HepG2 (cell line): ENCODE data around the gene ASIC3. TPM values are rescaled to one million over a fixed set of nuclear protein-coding genes. Genes with fewer than 3 reads are reported as not detected.
A peak's percentile ranks its signal among the peaks of the same experiment; 100 is the strongest.

Experiments
- ATAC-seq: fragments of 200-7000 bp; cut with Tn5 transposase; 3 replicates; pipeline ENCODE4 v1.9.1; 2020; ENCODE audit warnings: mild to moderate bottlenecking, moderate library complexity
- BruUV-seq: library from RNA; stranded (reverse); fragments of 400-500 nt; replicated peaks from 2 replicates; lab custom pipeline; 2021; lab: Mats Ljungman, UMichigan
- CTCF ChIA-PET: fragments of 300-600 bp; formaldehyde crosslinking; extraction: SDS; loops from one replicate; lab custom pipeline; 2021; ENCODE audit warnings: low total read pairs, inconsistent platforms, low intra/inter-chr PET ratio; lab: Yijun Ruan, JAX
- POLR2A ChIA-PET: fragments of 350-600 bp; sonication (Branson Sonifier 250); formaldehyde crosslinking; loops from one replicate; lab custom pipeline; 2020; ENCODE audit warnings: antibody characterized with exemption, inconsistent platforms; lab: Yijun Ruan, JAX
- DNase-seq: peaks from one replicate; pipeline ENCODE4 v3.0.0-alpha.2; 2015; ENCODE audit warnings: low spot score
- FAIRE-seq: peaks from 3 replicates; lab custom pipeline; 2011; peaks lifted over from hg19 to GRCh38; lab: Jason Lieb, UNC
- H2AFZ ChIP-seq: one replicate; pipeline ENCODE4 v1.6.1; 2011; ENCODE audit warnings: low read length, inconsistent platforms
- H3K27ac ChIP-seq: fragments of 300-600 bp; 3 replicates; pipeline ENCODE4 v1.8.0; 2011; ENCODE audit warnings: mixed run types, mild to moderate bottlenecking, mixed read lengths, low read length, inconsistent platforms; ENCODE audit not compliant: insufficient read depth; ENCODE audit errors: extremely low read length
- H3K27me3 ChIP-seq, 2 experiments: fragments of 200-600 bp in 1 of 2; 2 replicates in 1 of 2; 3 replicates in 1 of 2; pipeline versions ENCODE4 v1.6.0 to v1.8.0; 2011; ENCODE audit warnings: low read length in 2 of 2, mild to moderate bottlenecking in 2 of 2, moderate library complexity in 2 of 2, inconsistent platforms in 1 of 2; ENCODE audit not compliant: insufficient read depth in 2 of 2, control insufficient read depth in 1 of 2
- H3K36me3 ChIP-seq, 2 experiments: fragments of 200-600 bp in 1 of 2; replicated peaks in 1 of 2; 2 replicates in 1 of 2; 3 replicates in 1 of 2; pipeline versions ENCODE4 v1.5.1 to v1.8.0; 2011; ENCODE audit warnings: low read length in 2 of 2, inconsistent platforms in 1 of 2; ENCODE audit not compliant: insufficient read depth in 2 of 2, control insufficient read depth in 1 of 2
- H3K4me1 ChIP-seq: 2 replicates; pipeline ENCODE4 v1.5.1; 2012; ENCODE audit warnings: low read length, inconsistent platforms; ENCODE audit not compliant: insufficient read depth
- H3K4me2 ChIP-seq: 2 replicates; pipeline ENCODE4 v1.6.0; 2011; ENCODE audit warnings: low read depth, low read length, inconsistent platforms
- H3K4me3 ChIP-seq, 3 experiments: fragments of 200-600 bp in 1 of 3; sonication (generic), shearing (Covaris generic) in 1 of 3; replicated peaks in 1 of 3; 2 replicates each; pipeline ENCODE4 v1.5.1; 2011 to 2016; ENCODE audit warnings: low read length in 3 of 3, inconsistent platforms in 2 of 3, low read depth in 2 of 3, mild to moderate bottlenecking in 2 of 3, control low read depth in 1 of 3, mixed read lengths in 1 of 3; ENCODE audit not compliant: insufficient read depth in 1 of 3
- H3K79me2 ChIP-seq: one replicate; pipeline ENCODE4 v1.6.1; 2011; ENCODE audit warnings: low read length, inconsistent platforms; ENCODE audit not compliant: insufficient read depth
- H3K9ac ChIP-seq: 2 replicates; pipeline ENCODE4 v1.6.0; 2011; ENCODE audit warnings: mild to moderate bottlenecking, low read depth, low read length, inconsistent platforms; ENCODE audit not compliant: insufficient read depth
- H3K9me3 ChIP-seq: 2 replicates; pipeline ENCODE4 v1.5.1; 2012; ENCODE audit warnings: mild to moderate bottlenecking, low read length
- H4K20me1 ChIP-seq: 2 replicates; pipeline ENCODE4 v1.6.0; 2011; ENCODE audit warnings: inconsistent platforms, mild to moderate bottlenecking, low read length, moderate library complexity; ENCODE audit not compliant: insufficient read depth
- AGO1 ChIP-seq: fragments of 200-400 bp; formaldehyde crosslinking; IDR thresholded peaks from 2 replicates; pipeline ENCODE4 v1.6.1; 2017; ENCODE audit warnings: mild to moderate bottlenecking, low read depth, low read length, moderate library complexity; ENCODE audit not compliant: poor library complexity, severe bottlenecking
- ARID5B ChIP-seq: IDR thresholded peaks from 2 replicates; pipeline ENCODE4 v1.4.0; 2020; ENCODE audit warnings: mild to moderate bottlenecking, missing genetic modification reagents
- CEBPG ChIP-seq: IDR thresholded peaks from 2 replicates; pipeline ENCODE4 v1.6.1; 2016
- KDM2A ChIP-seq: sonication (generic); formaldehyde crosslinking; IDR thresholded peaks from 2 replicates; pipeline ENCODE4 v1.4.0; 2020; ENCODE audit warnings: low read depth, missing genetic modification reagents, borderline replicate concordance
- KLF11 ChIP-seq: IDR thresholded peaks from 2 replicates; pipeline ENCODE4 v1.6.1; 2016; ENCODE audit warnings: missing compliant biosample characterization
- MIER2 ChIP-seq: IDR thresholded peaks from 2 replicates; pipeline ENCODE4 v1.6.1; 2016; ENCODE audit warnings: missing biosample characterization, missing genetic modification reagents
- POLR2G ChIP-seq: fragments of 200-400 bp; formaldehyde crosslinking; IDR thresholded peaks from 2 replicates; pipeline ENCODE4 v1.6.1; 2018; ENCODE audit warnings: mild to moderate bottlenecking, low read depth, low read length, moderate library complexity
- TAF1 ChIP-seq: sonication (generic); formaldehyde crosslinking; IDR thresholded peaks from 2 replicates; pipeline ENCODE4 v1.4.0; 2020; ENCODE audit warnings: missing genetic modification reagents
- TCF7L2 ChIP-seq: IDR thresholded peaks from 2 replicates; pipeline ENCODE4 v1.6.1; 2011; ENCODE audit warnings: mild to moderate bottlenecking, low read depth, low read length, moderate library complexity
- ZFP90 ChIP-seq: sonication (generic); formaldehyde crosslinking; IDR thresholded peaks from 2 replicates; pipeline ENCODE4 v1.8.0; 2022; ENCODE audit warnings: missing genetic modification reagents, mild to moderate bottlenecking, inconsistent platforms, borderline replicate concordance
- ZNF180 ChIP-seq: sonication (generic); formaldehyde crosslinking; IDR thresholded peaks from 2 replicates; pipeline ENCODE4 v1.4.0; 2020; ENCODE audit warnings: low read depth, missing genetic modification reagents, borderline replicate concordance
- ZNF251 ChIP-seq: sonication (generic); formaldehyde crosslinking; IDR thresholded peaks from 2 replicates; pipeline ENCODE4 v1.9.0; 2021; ENCODE audit warnings: mild to moderate bottlenecking, missing genetic modification reagents
- ZNF30 ChIP-seq: sonication (generic); formaldehyde crosslinking; IDR thresholded peaks from 2 replicates; pipeline ENCODE4 v1.5.0; 2020; ENCODE audit warnings: mild to moderate bottlenecking, missing genetic modification reagents
- ZNF430 ChIP-seq: sonication (generic); formaldehyde crosslinking; IDR thresholded peaks from 2 replicates; pipeline ENCODE4 v1.9.0; 2021; ENCODE audit warnings: mild to moderate bottlenecking, missing genetic modification reagents
- ZNF484 ChIP-seq: sonication (generic); formaldehyde crosslinking; IDR thresholded peaks from 2 replicates; pipeline ENCODE4 v1.5.1; 2020; ENCODE audit warnings: mild to moderate bottlenecking, low read depth, missing genetic modification reagents, borderline replicate concordance
- ZNF768 ChIP-seq: sonication (generic); formaldehyde crosslinking; IDR thresholded peaks from 2 replicates; pipeline ENCODE4 v1.4.0; 2020; ENCODE audit warnings: missing genetic modification reagents
- ZNF883 ChIP-seq: sonication (generic); formaldehyde crosslinking; IDR thresholded peaks from 2 replicates; pipeline ENCODE4 v1.5.1; 2020; ENCODE audit warnings: mild to moderate bottlenecking, missing genetic modification reagents; ENCODE audit errors: not compliant biosample characterization
- ZSCAN12 ChIP-seq: sonication (generic); formaldehyde crosslinking; IDR thresholded peaks from 2 replicates; pipeline ENCODE4 v1.9.0; 2021; ENCODE audit warnings: mild to moderate bottlenecking, missing genetic modification reagents
- WGBS: methylation state at CpG from one replicate; pipeline ENCODE4 v1.1.6; 2017; ENCODE audit warnings: low lambda C conversion rate; 5-methylcytosine and 5-hydroxymethylcytosine counted together
- in situ Hi-C: cut with HindIII; loops from 2 replicates; pipeline ENCODE4 v1.10.0; 2017; ENCODE audit warnings: low pct_unique_long_range_greater_than_20kb; ENCODE audit not compliant: extremely low pct_ligation_motif_present
- intact Hi-C: fragments of 100-400 bp; cut with micrococcal nuclease; formaldehyde crosslinking; loops from one replicate; pipeline ENCODE4 v1.10.0; 2022; ENCODE audit not compliant: unreplicated experiment
- polyA plus RNA-seq, 8 experiments: library from polyadenylated mRNA; depleted of rRNA in 3 of 8; stranded (reverse) in 7 of 8; unstranded in 1 of 8; fragments of >200 nt; fragmentation: Illumina TruSeq in 4 of 8; extraction: Trizol in 4 of 8; gene quantifications; 2 replicates each; pipeline versions ENCODE4 v1.2.1 to v1.2.3, GENCODE V29; 2011 to 2016; ENCODE audit warnings: low read depth in 4 of 8, missing spikeins in 1 of 8, mixed read lengths in 1 of 8; ENCODE audit not compliant: insufficient read depth in 1 of 8
- total RNA-seq, 5 experiments: library from RNA; depleted of rRNA; stranded (reverse); fragments of >200 nt; fragmentation: Illumina TruSeq; extraction: Trizol; gene quantifications; 2 replicates each; pipeline ENCODE4 v1.2.3, GENCODE V29; 2016; ENCODE audit warnings: low read depth in 1 of 5
- TF ChIP-seq, protein P1 (sequence below): sonication (generic); formaldehyde crosslinking; IDR thresholded peaks from 2 replicates; pipeline ENCODE4; 2020; ENCODE audit warnings: missing genetic modification reagents, mild to moderate bottlenecking, borderline replicate concordance
- TF ChIP-seq, protein P2 (sequence below): sonication (generic); formaldehyde crosslinking; IDR thresholded peaks from 2 replicates; pipeline ENCODE4 v1.5.0; 2020; ENCODE audit warnings: mild to moderate bottlenecking, low read depth, missing genetic modification reagents, borderline replicate concordance

Gene ASIC3
- total and polyA plus RNA-seq, 2 of the 13 experiments (the other 11 are each of a cell fraction or from before 2014, with no cell fraction given), result 0.51 TPM; not detected in 1

DNA sequence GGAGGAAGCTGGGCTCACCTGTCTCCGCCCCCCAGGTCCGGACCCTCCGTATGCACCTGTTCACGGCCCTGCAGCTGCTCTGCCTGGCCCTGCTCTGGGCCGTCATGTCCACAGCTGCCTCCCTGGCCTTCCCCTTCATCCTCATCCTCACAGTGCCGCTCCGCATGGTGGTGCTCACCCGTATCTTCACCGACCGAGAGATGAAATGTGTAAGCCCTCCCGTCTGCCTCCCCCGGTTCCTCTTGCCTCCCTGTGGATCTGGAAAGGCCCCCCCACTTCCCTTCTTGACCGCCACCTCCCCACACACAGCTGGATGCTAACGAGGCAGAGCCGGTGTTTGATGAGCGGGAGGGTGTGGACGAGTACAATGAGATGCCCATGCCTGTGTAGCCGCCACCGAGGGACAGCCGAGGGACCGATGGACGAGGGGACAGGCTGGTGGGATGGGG lies 27.7 kb downstream of the ASIC3 start:
- intact Hi-C loops (no loop called here), in situ Hi-C loops (no loop called here)
- FAIRE-seq (no peak), DNase-seq (no peak), ATAC-seq (no peak)
- H3K9me3 ChIP-seq, result no peaks in the 10 kb centered on the region
- 93% methylated on average over 22 of the region's 22 CpGs for WGBS
- H3K27me3 ChIP-seq, result no peaks in the 10 kb centered on the region; a peak in 1 of 5 replicates
- POLR2A ChIA-PET, result interaction anchor here (1.2 to 5.4 kb wide), 5 partner anchors 8 to 48 kb away, joined by 3 to 60 read pairs (median 5); partner anchors contain the start of genes ABCB8 and SLC4A2
- no peak overlapping the region for H3K27ac ChIP-seq
- H3K9ac ChIP-seq, result no peak overlapping the region
- CTCF ChIA-PET, result no interaction called here
- no peak overlapping the region for H3K4me2 ChIP-seq
- H3K36me3 ChIP-seq, result peaks cover 13 to 37% of the 10 kb centered on the region in 2 experiments
- H3K4me3 ChIP-seq, result no peak overlapping the region
- H4K20me1 ChIP-seq, result no peaks in the 10 kb centered on the region
- TSS peak; percentile 19 for BruUV-seq
- H2AFZ ChIP-seq, result no peak overlapping the region
- H3K79me2 ChIP-seq, result peaks cover 18% of the 10 kb centered on the region
- peaks cover 11% of the 10 kb centered on the region for H3K4me1 ChIP-seq
- TF ChIP-seq TAF1 (CRISPR knock-in tag) (no peak), ZNF484 (CRISPR knock-in tag) (no peak), ZNF30 (CRISPR knock-in tag) (no peak), ZFP90 (CRISPR knock-in tag) (no peak), CEBPG (CRISPR knock-in tag) (no peak), ZNF251 (no peak), MIER2 (CRISPR knock-in tag) (no peak), TCF7L2 (no peak), ZSCAN12 (CRISPR knock-in tag) (no peak), KDM2A (CRISPR knock-in tag) (0 out of 2 replicates have a peak, but pooled peaks have one; percentile 40), ARID5B (no peak), ZNF180 (CRISPR knock-in tag) (no peak), ZNF883 (no peak), AGO1 (peak; percentile 38), ZNF430 (no peak), POLR2G (peak; percentile 53), ZNF768 (CRISPR knock-in tag) (no peak), KLF11 (CRISPR knock-in tag) (no peak)
- TF ChIP-seq, protein P1, sequence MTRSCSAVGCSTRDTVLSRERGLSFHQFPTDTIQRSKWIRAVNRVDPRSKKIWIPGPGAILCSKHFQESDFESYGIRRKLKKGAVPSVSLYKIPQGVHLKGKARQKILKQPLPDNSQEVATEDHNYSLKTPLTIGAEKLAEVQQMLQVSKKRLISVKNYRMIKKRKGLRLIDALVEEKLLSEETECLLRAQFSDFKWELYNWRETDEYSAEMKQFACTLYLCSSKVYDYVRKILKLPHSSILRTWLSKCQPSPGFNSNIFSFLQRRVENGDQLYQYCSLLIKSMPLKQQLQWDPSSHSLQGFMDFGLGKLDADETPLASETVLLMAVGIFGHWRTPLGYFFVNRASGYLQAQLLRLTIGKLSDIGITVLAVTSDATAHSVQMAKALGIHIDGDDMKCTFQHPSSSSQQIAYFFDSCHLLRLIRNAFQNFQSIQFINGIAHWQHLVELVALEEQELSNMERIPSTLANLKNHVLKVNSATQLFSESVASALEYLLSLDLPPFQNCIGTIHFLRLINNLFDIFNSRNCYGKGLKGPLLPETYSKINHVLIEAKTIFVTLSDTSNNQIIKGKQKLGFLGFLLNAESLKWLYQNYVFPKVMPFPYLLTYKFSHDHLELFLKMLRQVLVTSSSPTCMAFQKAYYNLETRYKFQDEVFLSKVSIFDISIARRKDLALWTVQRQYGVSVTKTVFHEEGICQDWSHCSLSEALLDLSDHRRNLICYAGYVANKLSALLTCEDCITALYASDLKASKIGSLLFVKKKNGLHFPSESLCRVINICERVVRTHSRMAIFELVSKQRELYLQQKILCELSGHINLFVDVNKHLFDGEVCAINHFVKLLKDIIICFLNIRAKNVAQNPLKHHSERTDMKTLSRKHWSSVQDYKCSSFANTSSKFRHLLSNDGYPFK (CRISPR knock-in tag), result no peak
- TF ChIP-seq, protein P2, sequence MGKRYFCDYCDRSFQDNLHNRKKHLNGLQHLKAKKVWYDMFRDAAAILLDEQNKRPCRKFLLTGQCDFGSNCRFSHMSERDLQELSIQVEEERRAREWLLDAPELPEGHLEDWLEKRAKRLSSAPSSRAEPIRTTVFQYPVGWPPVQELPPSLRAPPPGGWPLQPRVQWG, result no peak
